Inflammatory macrophage (primary cell): ENCODE results near the gene RNF123.
"Not testable (repeated sequence)": the region's sequence is repeated elsewhere in the genome, so short reads cannot be mapped to it uniquely, and the experiment has no call there.

Experiments used
- DNase-seq, 2 donors: peaks; one replicate each; pipeline ENCODE4 v3.0.0-alpha.2; 2020 to 2022

The RNF123 gene

DNA sequence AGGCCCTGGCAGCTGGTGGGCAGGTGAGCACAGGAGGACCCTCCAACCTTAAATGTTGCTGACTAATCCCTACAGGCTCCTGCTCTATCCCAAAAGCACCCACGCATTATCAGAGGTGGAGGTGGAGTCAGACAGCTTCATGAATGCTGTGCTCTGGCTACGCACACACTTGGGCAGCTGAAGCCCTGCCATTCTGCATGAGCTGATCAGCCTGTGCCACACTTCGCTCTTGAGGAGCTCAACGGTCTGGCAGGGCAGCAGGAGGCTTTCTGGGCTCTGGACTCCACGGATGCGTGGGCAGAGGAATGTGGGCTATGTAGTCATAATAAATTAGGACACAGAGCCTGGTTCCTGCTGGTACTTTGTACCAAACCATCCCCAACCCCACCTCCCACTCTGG, 6.2 kb upstream of the RNF123 start:
- DNase-seq: no peak

DNA sequence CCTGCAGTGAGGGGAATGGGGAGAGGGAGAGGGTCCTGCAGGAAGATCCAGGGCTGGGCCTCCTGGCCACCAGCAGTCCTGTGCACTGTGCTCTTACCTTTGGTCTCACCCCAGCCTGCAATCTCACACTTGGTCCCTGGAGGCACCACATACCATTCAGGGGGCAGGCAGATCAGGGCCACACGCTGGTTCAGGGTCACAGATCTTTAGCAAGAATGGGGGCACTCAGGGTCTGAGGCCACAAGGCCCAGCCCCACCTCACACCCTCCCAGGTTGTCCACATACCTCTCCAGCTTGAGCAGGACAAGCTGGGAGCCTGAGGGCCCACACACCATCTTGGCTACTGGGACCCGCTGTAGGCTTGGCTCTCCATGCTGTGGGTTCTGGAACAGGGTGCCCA, 4.9 kb upstream of the RNF123 start:
- not testable (repeated sequence) for DNase-seq

DNA sequence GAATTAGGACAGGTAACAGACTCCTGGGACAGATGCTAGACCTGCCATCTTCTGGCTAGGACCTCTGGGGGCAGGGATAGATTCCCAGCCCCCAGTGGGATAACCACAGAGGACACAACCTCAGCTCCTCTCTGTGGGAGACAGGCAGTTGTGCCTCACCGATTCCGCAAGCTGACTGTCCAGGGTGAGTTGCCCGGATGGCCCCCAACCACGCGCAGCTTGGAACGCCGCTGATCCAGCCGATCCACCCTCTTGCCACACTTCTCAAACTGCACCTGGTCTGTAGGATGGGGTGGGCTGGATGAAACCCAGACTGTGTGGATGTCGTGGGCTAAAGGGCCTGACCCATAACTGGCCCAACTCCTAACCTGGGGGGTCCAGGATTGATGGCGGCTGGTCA, 4.3 kb upstream of the RNF123 start:
- not testable (repeated sequence) for DNase-seq

DNA sequence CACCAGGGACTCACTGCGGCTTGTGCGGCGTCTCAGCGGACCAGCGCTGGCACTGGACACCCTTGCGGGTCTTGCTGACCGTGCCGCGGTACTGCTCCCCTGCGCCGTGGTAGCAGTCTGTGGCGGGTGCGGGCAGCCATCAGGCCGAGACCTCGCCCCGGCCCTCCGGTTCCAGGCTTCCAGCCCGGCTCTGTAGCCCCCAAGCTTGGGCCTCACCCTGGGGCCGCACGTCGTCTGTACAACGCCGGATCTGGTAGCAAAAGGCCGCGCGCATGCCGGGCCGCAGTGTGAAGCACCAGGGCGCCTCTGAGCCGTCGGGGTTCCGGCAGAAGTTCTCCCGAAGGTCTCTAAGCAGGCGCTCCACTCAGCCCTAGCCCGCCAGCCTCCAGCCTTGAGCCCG, 3.5 kb upstream of the RNF123 start:
- DNase-seq: not testable (repeated sequence)

DNA sequence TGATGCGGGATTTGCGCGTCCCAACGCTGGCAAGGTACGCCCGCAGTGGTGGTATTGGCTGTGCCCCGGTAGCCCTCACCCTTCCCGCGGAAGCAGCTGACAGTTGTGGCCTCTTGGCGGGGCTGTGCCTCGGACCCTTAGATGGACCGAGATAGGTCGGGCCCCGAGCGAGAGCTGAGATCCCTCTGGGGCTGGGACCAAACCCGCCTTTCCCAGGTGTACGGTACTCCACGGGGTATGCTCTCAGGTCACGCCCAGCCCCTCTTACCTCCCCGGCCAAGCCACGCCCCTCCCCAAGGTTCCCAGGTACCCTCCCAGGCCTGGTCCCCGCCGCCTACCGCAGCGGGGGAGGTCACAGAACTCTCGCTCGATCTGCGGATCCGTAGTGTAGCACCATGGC, 3.0 kb upstream of the RNF123 start:
- DNase-seq: not testable (repeated sequence)

DNA sequence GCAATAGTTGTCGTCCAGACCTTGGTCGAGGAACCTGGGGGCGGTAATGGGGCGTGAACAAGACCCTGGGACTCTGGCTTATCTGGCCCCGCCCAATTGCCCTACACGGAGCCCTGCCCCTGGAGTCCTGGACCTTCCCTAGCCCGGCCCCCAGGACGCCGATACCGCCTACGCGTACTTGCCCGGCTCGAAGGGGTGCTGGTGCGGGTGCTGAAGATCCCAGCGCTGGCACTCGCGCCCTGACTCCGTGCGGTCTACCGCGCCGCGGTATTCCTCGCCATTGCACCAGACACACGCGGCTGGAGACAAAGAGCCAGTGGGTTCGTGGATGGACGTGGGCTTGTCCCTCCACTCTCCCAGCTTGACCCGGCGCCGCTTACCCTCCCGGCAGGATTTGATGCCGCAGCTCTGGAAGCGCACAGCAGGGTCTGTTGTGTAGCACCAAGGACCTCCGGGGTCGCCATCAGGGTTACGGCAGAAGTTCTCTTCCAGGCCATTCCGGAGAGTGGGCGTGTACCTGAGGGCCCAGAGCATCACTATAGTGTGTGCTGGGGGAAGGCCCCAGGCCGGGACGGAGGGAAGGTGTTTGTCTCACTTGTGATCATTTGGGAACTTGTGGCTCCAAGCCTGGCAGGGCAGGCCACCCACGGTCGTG, 2.5 kb upstream of the RNF123 start:
- DNase-seq: peak; percentile 28 to 58

DNA sequence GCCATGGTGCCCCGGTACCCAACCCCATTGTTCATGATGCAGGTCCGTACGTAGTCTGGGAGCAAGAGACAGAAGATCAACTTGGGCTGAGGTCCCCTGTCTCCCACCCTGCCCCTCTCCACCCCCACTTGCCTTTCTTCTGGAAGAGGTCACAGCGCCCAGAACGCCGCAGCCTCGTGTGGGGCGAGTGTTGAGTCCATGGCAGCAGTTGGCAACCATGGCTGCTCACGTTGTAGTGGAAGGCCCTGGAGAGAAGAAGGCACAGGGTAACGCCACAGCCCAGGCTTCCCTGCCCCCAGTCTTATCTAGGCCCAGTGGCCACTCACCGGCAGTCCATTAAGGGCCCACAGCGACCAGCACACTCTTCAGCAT, 1.9 kb upstream of the RNF123 start:
- not testable (repeated sequence) for DNase-seq

DNA sequence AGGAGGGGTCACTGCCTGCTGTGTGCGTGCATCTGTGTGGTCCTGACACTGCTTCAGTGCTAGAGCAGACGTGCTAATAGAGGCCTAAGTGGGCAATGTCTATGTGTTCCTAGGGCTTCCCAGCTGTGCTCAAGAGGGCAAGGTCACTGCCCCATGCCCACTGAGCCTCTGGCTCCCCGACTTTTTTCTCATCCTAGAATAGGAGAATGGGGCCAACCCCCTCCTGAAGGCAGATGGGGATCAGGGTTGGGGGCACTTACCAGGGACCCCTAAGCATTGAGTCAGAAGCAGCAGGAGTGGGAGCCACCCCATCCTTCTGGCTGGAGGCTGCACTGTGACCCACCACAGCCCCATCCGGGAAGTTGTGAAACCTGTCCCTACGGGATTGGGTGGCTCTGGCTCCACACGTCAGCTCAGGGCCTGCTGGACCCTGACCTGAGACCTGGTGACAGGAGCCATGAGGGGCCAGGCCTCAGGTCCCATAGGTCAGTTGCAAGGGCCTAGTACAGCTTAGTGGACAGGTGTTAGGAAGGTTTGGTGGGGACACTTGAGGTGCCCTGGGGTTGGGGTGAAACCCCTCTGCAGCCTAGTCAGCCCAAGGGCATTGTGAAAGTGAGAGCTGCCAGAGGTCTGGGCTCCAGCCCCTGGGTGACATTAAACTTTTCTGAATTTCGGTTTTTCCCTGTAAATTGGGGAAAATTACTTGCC, 865 bp upstream of the RNF123 start:
- not testable (repeated sequence) for DNase-seq

DNA sequence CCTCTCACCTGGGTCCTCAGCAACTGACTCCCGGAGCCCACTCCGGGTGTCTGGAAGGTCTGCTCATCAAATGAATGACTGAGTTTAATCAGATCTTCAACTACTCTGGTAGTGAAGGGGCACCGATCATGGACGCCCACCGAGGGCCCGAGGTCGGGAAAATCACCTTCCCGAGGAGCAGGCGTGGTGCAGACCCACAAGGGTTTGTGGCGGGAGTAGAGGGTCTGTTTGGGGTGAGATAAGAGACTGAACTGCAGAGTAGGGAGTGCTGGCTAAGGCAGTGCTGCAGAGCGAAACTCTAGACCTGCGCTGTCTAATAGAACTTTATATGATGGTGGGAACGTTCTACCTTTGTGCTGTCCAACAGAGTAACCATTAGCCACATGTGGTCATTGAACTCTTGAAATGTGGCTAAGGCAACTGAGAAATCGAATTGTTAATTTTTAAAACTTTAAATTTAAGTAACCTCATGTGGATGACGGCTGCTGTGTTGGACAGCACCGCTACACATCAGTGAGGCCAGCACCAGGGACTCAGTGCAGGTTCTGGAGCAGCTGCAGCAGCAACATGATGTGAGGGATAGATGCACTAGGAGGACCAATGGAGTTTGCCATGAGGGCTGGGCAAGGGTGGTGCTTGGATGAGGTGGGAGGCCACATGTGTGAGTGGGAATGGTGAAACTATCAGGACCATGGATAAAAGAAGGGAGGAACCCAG, 709 bp downstream of the RNF123 start:
- DNase-seq: not testable (repeated sequence)

DNA sequence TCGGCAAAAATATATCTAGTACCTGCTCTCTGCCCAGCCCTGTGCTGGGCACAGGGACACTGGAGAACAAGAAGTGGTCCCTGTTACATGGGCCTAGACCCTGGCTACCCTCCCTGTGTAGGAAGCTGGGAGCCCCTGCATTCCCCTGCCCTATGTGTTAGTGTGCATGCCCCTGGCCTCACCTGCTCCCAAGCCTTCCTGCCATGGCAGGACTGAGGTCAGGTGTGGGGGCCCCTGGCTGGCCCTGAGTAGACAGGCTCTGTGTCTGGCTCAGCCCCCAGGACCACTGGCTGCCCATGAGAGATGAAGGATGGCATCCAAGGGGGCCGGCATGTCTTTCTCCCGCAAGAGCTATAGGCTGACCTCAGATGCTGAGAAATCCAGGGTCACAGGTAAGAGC, 1.5 kb downstream of the RNF123 start:
- not testable (repeated sequence) for DNase-seq

DNA sequence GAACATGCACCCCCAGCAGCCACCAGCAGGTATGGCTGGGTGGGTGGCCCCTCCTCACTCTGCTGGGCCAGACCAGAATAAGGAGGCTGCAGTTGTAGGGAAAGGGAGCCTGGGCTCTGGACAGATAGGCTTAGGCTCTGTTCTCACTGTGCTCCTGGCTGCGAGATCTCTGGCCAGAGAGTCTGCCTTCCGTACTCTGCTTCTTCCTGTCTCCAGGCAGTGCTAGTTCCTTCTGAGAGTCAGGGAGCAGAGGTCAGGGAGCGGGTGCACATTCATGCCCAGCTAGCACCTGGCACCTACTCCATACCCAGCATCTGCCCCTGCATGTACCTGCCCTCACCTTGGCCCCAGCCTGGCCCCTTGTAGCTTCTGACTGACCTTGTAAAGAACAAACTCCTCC, 2.1 kb downstream of the RNF123 start:
- DNase-seq: not testable (repeated sequence)

DNA sequence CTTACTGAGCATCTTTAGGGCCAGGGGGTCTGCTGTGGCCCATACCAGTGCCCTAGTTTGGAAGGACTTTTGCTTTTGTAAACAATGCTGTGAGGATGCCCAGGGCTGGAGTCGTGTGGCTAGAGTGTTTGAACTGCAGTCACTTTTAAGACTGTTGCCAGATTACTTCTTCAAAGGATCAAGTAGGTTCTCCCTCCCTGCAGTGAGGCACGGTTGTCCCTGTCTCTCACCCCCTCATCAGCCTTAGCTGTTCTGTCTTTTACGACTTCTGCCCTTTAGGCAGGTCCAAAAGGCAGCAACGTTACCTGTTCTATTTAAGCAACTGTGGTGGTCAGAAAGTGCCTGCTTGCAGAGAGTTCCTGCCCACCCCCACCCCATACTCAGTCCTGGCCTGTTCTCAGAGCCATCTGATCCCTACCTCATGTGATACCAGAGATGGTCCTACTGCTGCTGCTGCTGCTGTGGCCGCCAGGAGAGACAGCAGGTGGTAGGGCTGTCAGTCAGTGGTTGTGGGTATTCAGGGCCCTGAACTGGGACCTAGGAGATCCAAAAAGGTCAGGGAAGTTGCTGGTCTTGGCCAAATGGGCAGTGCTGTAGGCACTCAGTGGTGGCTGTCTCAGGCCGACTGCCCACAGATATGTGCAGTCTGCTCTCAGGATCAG, 5.2 kb downstream of the RNF123 start:
- DNase-seq: not testable (repeated sequence)

DNA sequence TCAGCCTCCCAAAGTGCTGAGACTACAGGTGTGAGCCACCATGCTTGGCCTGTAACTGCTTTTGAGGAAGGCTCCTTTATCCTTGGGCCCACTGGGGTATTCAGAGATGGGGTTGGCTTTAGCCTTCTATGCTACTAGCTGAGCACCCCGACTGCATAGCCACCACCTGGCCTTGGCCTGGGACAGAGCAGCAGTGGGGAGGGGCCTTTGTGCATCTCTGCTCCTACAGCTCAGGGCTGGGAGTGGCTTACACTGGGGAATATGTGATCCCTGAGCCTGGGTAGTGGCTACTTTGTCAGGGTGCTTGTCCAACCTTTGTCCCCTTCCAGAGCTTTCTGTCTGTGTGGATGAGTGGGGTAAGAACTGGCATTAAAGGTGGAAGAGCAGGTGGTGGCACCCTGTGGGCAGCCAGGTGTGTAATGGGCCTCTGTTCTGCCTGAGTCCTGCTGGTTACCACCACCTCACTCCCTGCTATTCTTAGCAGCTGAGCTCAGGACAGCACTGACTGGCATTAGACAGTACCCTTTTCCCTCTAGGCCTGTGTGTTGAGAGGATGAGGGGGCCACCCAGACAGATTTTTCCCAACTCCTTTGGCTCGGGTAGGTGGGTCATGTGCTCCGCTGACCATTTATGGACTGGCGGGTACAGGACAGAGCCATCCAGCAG, 6.1 kb downstream of the RNF123 start:
- DNase-seq: not testable (repeated sequence)

DNA sequence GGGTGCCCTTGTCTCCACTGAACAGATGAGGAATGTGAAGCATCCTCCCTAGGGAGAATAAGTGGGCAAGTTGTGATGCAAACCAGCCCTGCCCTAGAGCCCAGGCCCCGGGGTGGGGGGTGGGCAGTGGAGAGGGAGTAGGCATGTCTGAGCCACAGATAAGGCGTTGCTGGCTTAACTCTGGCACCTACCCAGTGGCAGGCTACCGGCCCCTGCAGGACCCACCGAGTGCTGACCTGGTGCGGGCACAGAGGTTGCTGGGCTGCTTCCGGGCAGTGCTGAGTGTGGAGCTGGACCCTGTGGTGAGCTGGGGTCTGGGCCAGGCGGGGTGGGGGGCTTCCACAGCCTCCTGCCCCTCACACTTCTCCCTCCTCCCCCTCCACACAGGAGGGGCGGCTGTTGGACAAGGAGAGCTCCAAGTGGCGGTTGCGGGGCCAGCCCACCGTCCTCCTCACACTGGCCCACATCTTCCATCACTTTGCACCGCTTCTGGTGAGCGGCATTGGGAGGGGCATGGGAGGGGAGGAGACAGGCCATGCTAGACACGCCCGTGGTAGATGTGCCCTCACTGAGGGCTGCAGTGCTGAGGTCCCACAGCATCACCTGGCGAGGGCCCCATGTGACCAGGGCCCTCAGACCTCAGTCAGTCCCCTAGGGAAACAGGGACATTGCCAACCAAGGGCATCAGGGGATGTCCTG, 10.1 kb downstream of the RNF123 start:
- no peak for DNase-seq

DNA sequence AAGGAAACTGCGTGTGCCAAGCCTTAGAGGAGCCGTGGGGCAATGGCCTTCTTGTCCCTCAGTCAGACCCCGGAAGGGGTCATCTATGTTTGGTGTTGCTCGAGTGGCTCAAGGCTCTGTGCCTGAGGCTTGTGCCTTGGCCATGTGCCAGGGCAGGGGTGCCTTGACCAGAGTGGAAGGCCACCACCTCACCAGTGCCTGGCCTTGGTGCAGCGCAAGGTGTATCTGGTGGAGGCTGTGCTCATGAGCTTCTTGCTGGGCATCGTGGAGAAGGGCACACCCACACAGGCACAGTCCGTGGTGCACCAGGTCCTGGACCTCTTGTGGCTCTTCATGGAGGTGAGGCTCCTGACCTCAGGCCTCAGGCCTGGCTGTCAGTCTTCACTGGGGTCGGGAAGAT, 10.7 kb downstream of the RNF123 start:
- DNase-seq: no peak

DNA sequence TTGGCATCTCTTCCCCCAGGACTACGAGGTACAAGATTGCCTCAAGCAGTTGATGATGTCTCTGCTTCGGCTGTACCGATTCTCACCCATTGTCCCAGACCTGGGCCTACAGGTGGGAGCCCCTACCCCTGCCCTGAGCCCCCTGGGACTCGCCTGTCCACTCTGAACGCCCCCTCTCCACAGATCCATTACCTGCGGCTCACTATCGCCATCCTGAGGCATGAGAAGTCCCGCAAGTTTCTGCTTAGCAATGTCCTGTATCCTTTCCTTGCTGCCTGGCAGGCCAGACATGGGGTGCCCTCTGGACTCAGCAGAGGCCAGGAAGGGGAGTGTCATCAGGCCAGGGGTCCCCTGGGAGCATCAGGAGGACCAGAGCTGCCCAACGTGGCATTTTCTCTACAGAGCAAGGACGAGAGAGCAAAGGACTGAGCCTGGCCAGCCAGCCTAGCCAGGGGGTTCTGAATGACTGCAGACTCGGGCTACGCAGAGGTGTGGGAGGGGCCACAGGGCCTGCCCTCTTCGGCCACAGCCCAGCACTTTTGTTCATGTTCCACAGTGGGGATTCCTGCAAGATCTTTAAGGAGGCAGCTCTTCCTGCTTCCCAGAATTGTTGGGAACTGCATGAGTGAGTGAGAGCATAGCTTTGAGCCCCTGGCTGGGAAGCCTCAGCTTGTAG, 11.2 kb downstream of the RNF123 start:
- DNase-seq: no peak

DNA sequence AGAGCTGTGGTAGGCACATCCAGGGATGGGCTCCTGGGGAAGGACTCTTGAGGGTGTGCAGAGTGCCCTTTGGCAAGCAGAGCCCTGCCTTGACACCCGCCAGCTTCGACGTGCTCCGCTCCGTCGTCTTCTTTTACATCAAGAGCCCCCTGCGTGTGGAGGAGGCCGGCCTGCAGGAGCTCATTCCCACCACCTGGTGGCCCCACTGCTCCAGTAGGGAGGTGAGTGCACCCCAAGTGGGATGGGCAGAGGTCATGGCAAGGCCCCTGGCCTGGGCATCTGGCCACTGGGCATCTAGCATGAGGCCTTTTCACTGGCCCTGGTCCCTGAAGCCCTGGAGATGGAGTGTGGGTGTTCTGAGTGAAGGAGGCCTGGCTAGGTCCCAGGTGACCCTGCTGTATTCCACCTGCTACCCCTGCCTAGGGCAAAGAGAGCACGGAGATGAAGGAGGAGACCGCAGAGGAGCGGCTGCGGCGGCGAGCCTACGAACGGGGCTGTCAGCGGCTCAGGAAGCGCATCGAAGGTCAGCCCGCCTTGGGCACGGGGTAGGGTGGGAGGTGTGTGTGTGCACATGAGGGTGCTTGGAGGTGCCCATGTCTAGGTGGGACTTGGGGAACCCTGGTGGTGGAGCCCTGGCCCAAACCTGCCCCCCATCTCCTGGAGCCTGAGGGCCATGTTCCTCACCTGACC, 12.2 kb downstream of the RNF123 start:
- no peak for DNase-seq

DNA sequence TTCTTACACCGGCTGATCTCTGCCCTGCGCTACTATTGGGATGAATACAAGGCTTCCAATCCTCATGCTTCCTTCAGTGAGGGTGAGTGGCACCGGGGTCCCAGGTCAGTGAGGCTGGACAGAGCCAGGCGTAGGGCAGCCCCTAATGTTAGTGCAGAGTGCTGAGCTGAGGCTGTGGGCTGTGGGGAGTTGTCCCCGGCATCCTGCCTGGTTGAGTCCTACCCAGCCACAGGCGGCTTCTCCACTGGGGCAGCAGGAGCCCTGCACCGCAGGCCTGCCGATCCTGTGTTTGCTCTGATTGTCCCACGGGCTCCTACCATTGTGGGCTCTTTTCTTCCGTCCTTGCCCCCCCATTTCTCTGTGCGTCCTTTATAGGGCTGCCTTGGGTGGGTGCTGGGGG, 13.3 kb downstream of the RNF123 start:
- no peak for DNase-seq

DNA sequence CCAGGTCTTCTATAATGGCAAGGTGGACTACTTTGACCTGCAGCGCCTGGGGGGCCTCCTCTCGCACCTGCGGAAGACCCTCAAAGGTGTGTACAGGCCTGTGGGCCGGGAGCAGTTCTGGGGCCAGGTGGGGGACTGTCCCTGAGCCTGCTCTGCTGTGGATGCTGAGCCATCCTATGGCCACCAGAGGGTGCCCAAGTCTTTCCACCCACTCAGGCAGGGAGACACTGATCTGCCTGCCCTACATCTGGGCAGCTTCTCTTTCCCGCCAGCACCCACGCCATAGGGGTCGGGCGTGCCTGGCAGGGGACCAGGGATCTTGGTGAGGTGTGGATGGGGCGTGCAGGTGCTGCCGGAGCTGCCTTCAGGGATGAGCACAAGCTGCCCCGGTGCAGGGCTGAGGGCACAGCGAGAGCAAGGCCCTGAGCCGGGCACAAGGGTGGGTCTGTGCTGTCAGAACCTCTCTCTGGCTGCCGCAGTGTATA, 14.1 kb downstream of the RNF123 start:
- peak; percentile 62 to 74 for DNase-seq

DNA sequence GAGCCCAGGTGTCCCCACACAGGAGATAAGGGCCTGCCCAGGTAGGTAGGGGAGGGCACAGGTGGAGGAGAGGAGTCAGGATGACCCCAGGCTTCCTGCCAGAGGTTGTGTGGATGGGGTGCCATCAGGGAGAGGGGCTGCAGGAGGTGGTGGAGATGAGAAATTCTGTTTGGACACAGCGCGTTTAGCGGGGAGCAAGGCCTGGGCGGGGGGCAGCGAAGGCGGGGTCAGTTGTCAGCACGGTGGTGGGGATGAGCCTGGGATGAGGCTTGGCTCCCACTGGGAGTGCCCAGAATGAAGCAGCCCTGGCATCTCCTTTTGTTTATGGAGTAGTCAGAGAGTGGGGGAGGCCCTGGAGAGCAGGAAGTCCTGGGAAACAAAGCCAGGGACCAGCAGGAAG, 14.6 kb downstream of the RNF123 start:
- DNase-seq: no peak

DNA sequence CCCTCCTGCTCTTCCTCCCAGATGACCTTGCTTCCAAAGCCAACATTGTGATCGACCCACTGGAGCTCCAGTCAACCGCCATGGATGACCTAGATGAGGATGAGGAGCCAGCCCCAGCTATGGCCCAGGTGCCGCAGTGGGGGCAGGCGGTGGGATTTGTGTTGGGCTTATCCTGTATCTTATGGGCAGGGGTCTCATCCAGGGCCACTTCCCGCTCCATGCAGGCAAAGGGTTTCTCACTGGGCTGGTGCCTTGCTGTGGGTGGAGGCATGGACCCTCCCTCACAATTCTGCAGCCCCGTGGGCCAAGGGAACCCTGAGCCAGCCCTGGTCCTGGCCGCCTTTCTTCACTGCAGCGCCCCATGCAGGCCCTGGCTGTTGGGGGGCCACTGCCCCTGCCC, 15.3 kb downstream of the RNF123 start:
- DNase-seq: no peak
